ENCODE results near the gene MAPK12.

MAPK12 gene

DNA sequence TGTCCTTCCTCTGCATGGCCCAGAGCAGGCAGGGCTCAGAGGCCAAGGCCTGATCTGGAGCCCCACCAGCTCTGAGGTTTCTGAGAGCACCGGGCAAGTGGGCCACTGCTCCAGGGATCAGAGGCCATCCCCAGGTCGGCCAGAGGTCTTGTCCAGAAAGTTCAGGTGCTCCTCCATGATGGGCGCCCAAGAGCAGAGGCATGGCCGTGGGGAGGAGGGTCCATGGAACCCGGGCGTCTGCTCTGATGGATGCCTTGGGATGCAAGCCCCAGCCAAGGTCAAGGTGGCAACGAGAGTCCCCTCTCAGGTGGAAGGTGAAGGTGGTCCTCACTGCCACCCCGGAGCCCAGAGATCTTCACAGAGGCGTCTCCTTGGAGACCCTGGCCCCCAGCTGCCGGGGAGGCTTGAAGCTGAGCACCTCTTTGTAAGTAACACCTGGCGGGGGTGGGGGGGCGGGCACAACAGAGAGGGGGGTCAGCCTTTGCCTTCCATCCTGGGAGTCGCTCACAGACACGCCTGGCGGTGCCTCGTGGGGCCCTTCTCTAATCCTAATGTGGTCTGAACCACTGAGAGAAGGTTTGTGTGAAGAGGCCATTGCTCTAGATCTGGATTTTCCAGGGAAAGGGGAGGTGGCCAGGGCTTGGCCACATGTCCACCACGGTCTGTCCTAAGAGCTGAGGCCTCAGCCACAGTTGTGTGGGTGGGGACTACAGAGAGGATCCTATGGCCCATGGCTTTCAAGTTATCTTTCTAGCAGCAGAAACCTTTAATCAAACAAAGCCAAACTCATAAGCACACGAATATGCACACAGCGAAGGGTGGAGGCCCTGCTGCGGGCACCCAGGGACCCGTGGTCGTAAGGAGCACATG, 8.2 kb downstream of the MAPK12 start:
- H3K27ac ChIP-seq, result no peak overlapping the region
- TF ChIP-seq, protein P1, sequence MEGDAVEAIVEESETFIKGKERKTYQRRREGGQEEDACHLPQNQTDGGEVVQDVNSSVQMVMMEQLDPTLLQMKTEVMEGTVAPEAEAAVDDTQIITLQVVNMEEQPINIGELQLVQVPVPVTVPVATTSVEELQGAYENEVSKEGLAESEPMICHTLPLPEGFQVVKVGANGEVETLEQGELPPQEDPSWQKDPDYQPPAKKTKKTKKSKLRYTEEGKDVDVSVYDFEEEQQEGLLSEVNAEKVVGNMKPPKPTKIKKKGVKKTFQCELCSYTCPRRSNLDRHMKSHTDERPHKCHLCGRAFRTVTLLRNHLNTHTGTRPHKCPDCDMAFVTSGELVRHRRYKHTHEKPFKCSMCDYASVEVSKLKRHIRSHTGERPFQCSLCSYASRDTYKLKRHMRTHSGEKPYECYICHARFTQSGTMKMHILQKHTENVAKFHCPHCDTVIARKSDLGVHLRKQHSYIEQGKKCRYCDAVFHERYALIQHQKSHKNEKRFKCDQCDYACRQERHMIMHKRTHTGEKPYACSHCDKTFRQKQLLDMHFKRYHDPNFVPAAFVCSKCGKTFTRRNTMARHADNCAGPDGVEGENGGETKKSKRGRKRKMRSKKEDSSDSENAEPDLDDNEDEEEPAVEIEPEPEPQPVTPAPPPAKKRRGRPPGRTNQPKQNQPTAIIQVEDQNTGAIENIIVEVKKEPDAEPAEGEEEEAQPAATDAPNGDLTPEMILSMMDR (conservative IDR thresholded peaks at IDR 0.05), result no peak
- TF ChIP-seq ZFX (IDR thresholded peaks at IDR 0.05), result no peak

GRCh38 chr22:50252082-50253045, 9.1 kb downstream of the MAPK12 start:
- TF ChIP-seq, protein P1 (conservative IDR thresholded peaks at IDR 0.05), result no peak; the same call in 1 of the 2 replicates
- no peak for TF ChIP-seq ZFX (IDR thresholded peaks at IDR 0.05)
- no peak overlapping the region; the same call in 1 of the 2 replicates for H3K27ac ChIP-seq

DNA sequence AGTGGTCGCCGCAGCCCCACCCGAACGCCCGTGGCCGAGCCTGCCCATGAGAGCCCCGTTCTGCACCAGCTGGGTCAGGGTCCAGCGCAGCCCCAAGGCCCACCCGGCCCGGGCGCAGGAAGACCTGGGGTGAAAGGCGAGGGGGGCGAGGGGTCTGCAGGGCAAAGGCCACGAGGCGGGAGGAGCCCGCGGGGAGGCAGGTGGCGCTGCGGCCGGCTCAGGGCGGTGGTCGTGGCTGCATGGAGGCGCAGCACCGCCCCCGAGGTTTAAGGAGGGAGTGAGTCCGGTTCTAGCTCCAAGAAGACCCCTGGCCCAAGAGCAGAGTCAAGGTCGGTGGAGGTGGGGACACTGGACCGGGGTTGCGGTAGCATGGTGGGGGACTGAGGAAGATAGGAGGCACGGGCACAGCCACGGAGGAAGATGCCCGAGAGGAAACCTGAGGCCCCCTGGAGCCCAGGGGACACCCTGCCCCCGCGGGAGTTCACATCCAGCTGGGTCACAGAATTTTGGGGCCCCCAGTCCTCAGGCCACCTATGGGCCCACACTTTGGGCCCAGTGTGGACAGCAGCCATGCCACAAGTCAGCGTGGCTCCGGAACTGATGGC, 9.9 kb downstream of the MAPK12 start:
- peak overlapping the region; percentile 88 for H3K27ac ChIP-seq
- TF ChIP-seq ZFX (IDR thresholded peaks at IDR 0.05), result no peak
- TF ChIP-seq, protein P1 (conservative IDR thresholded peaks at IDR 0.05), result no peak

DNA sequence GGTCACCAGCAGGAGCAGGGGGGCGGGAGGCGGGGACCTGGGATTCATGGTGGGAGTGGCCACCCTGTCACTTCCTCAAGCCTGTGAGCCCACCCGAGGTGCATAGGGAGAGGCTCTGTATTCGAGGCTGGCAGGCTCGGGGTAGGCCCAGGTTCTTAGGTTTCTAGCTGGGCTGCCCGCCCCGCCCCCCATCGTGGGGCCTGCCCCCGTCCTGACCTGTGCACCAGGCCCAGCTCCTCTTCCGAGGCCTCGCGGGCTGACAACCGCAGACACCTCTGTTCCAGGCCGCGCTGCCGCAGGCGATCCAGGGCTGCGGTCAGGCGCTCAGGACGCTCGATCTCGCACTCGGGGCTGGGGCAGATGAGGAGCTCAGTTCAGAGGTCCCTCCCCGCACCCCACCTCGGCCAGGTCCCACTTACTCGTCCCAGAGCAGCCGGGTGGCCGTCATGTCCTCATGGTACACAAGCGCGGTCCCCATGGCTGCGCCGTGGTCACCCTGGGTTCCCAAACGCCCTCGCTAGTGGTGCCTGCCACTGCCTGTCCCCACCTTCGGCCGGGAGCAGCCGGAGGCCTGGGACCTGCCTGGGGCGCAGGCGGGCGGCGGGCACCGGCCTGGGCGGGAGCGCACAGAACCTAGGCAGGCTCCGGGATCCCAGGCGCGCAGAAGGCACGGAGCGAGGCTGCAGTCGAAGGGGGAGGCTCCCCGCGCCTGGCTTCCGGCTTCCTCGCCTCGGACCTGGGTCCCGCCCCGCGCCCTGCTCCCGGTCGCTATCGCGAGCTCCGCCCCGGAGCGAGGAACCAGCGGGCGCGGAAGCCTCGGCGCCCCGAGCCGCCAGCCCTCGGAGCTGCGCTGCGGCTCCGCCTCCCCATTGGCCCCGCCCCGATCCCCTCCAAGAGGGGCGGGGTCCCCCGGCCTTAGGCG, 10.7 kb downstream of the MAPK12 start, which contains the start of gene HDAC10:
Gene HDAC10, minus strand, starts transcription at position 711 of the 922 bp plus-strand sequence. Its CDS starts 233 bp downstream, at position 478.
- H3K27ac ChIP-seq, result peak within 1 kb of the TSS; percentile 88

GRCh38 chr22:50250249-50250554, 11.3 kb downstream of the MAPK12 start:
- no peak for TF ChIP-seq ZFX (IDR thresholded peaks at IDR 0.05)
- TF ChIP-seq, protein P1 (conservative IDR thresholded peaks at IDR 0.05), result no peak
- H3K27ac ChIP-seq, result peak overlapping the region; percentile 88

More for the DNA sequence above, 10.7 kb downstream of the MAPK12 start, which contains the start of gene HDAC10:
- TF ChIP-seq ZFX (IDR thresholded peaks at IDR 0.05), result peak; percentile 76; the same call in 1 of the 2 replicates
- TF ChIP-seq, protein P1 (conservative IDR thresholded peaks at IDR 0.05), result no peak
